Coronary artery (tissue), 2 donors: ENCODE data around the gene TOB2.

Experiments used
- DNase-seq: peaks from one replicate; pipeline ENCODE4 v3.0.0-alpha.2; 2017; ENCODE audit warnings: low spot score
- H3K27ac ChIP-seq, 2 donors: fragments of 200-600 bp; sonication (generic); one replicate each; pipeline ENCODE4 v1.5.1; 2016 to 2019
- H3K4me3 ChIP-seq: fragments of 200-600 bp; sonication (generic); 2 replicates; pipeline ENCODE4 v1.5.1; 2016; ENCODE audit warnings: mild to moderate bottlenecking, moderate library complexity
- CTCF ChIP-seq: fragments of 200-600 bp; sonication (generic); IDR thresholded peaks from one replicate; pipeline ENCODE4 v1.5.1; 2019; ENCODE audit warnings: antibody characterized with exemption

The TOB2 gene

GRCh38 chr22:41446639-41447434 lies at the start of gene TOB2:
TSS of gene TOB2 (minus strand) at chr22:41446801. CDS start at chr22:41437345, 9,456 bp downstream.
- DNase-seq, result peak; percentile 95
- H3K4me3 ChIP-seq, result peak within 1 kb of the TSS; percentile 93
- H3K27ac ChIP-seq, result peak within 1 kb of the TSS; percentile 93 to 98
- no peak for TF ChIP-seq CTCF

GRCh38 chr22:41491374-41492100 lies 44.9 kb upstream of the TOB2 start:
- no peak for DNase-seq
- Histone ChIP-seq H3K27ac (peak overlapping the region; percentile 42 to 53), H3K4me3 (no peak overlapping the region)
- no peak for TF ChIP-seq CTCF

- Histone ChIP-seq H3K27ac (no peak overlapping the region), H3K4me3 (no peak overlapping the region)
- DNase-seq, result no peak
- no peak for TF ChIP-seq CTCF
These were observed 42.2 kb upstream of the TOB2 start for GRCh38 chr22:41488596-41489385.

GRCh38 chr22:41488076-41488475 lies 41.5 kb upstream of the TOB2 start:
- no peak for TF ChIP-seq CTCF
- peak overlapping the region in 1 of 2 donors; percentile 30 for H3K27ac ChIP-seq
- DNase-seq, result no peak
- H3K4me3 ChIP-seq, result no peak overlapping the region

- Histone ChIP-seq H3K4me3 (no peak overlapping the region), H3K27ac (peak overlapping the region in 1 of 2 donors; percentile 30)
- no peak for DNase-seq
- no peak for TF ChIP-seq CTCF
These were observed 40.7 kb upstream of the TOB2 start for GRCh38 chr22:41487037-41487935.

- TF ChIP-seq CTCF, result no peak
- no peak for DNase-seq
- peak overlapping the region in 1 of 2 donors; percentile 56 for H3K27ac ChIP-seq
These were observed 38.4 kb upstream of the TOB2 start for GRCh38 chr22:41485033-41485432.

More at GRCh38 chr22:41485033-41485432, 38.4 kb upstream of the TOB2 start:
- no peak overlapping the region for H3K4me3 ChIP-seq
